ENCODE measurements around the gene CAPN5.

Gene CAPN5

DNA sequence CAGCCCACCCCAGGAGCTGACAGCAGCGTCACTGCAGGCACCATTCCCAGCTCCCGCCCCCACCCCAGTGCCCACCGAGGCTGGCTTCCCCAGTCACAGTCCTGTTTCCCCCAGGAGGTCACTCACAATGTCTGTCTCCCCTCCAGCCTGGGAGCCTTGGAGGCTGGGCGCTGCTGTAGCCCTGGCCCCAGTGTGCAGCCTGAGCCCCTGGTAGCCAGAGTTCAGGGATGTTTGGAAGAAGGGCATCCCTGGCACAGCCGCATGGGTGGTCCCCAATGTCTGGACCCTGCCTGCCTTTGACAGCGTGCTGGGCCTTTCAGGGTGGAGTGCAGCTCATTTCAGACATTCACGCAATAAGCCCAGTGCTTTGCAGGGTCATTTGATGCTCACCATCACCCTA, 4.3 kb downstream of the CAPN5 start:
- ATAC-seq (ENCODE audit: low read depth) (no peak), DNase-seq (ENCODE audit: low spot score) (peak; percentile 28)
- Histone ChIP-seq H3K4me1 (ENCODE audit: insufficient read depth, poor library complexity, severe bottlenecking) (peaks cover 3% of the 10 kb centered on the region), H3K4me3 (ENCODE audit: severe bottlenecking) (no peak overlapping the region), H3K36me3 (ENCODE audit: low read depth) (no peaks in the 10 kb centered on the region), H3K27ac (ENCODE audit: poor library complexity, severe bottlenecking) (no peak overlapping the region), H3K27me3 (ENCODE audit: insufficient read depth, poor library complexity, severe bottlenecking) (no peaks in the 10 kb centered on the region), H3K9me3 (ENCODE audit: severe bottlenecking) (no peaks in the 10 kb centered on the region)
- TF ChIP-seq, protein P1, sequence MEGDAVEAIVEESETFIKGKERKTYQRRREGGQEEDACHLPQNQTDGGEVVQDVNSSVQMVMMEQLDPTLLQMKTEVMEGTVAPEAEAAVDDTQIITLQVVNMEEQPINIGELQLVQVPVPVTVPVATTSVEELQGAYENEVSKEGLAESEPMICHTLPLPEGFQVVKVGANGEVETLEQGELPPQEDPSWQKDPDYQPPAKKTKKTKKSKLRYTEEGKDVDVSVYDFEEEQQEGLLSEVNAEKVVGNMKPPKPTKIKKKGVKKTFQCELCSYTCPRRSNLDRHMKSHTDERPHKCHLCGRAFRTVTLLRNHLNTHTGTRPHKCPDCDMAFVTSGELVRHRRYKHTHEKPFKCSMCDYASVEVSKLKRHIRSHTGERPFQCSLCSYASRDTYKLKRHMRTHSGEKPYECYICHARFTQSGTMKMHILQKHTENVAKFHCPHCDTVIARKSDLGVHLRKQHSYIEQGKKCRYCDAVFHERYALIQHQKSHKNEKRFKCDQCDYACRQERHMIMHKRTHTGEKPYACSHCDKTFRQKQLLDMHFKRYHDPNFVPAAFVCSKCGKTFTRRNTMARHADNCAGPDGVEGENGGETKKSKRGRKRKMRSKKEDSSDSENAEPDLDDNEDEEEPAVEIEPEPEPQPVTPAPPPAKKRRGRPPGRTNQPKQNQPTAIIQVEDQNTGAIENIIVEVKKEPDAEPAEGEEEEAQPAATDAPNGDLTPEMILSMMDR (IDR thresholded peaks at IDR 0.05; ENCODE audit: poor library complexity, severe bottlenecking), result no peak

DNA sequence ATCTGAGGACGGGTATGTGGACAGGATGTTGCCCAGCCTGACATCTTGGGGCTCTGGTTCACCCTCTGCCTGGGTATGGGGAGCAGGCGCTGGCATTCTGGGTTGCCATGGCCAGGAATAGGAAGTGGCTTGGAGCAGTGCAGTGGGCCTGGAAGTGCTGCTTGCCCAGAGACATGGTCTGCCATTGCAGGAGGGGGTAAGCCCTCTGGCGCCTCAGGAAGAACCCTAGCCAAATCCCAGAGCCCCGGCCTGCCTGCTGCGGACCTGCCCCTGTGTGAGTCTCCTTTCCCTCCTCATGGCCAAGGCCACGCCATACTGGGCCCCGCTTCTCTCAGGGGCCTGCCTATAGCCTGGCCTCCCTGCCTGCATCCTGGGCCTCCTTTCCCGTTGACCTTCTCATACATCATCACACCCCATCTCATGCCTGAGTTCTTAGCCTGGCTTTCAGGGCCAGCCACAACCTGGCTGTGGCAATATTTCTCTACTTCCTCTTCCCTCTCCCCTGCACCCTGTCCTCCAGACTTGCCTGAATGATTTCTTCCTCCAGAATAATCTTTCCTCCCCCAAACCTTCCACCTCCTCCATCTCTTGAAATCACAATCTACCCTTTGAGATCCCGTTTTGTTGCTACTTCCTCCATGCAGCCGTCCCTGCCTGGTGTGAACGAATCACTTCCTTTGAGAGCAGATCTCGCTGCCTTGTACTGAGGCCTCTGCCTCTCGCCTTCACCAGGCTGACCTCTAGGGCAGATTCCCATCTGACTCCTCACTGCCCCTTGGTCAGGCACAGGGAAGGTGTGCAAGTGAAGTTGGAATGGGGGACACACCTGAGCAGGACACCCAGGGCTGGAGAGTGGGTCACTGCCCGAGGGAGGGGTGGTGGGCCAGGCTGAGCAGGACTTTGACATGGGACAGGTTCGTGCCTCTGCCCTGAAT, 5.2 kb downstream of the CAPN5 start:
- H3K27ac ChIP-seq (ENCODE audit: poor library complexity, severe bottlenecking), result no peak overlapping the region
- H3K4me3 ChIP-seq (ENCODE audit: severe bottlenecking), result no peak overlapping the region
- no peaks in the 10 kb centered on the region for H3K27me3 ChIP-seq (ENCODE audit: insufficient read depth, poor library complexity, severe bottlenecking)
- peak; percentile 55 for DNase-seq (ENCODE audit: low spot score)
- 0 out of 3 replicates have a peak, but pooled peaks have one; percentile 8 for ATAC-seq (ENCODE audit: low read depth)
- TF ChIP-seq, protein P1 (IDR thresholded peaks at IDR 0.05; ENCODE audit: poor library complexity, severe bottlenecking), result no peak
- no peaks in the 10 kb centered on the region for H3K36me3 ChIP-seq (ENCODE audit: low read depth)
- no peaks in the 10 kb centered on the region for H3K9me3 ChIP-seq (ENCODE audit: severe bottlenecking)
- H3K4me1 ChIP-seq (ENCODE audit: insufficient read depth, poor library complexity, severe bottlenecking), result peaks cover 3% of the 10 kb centered on the region

DNA sequence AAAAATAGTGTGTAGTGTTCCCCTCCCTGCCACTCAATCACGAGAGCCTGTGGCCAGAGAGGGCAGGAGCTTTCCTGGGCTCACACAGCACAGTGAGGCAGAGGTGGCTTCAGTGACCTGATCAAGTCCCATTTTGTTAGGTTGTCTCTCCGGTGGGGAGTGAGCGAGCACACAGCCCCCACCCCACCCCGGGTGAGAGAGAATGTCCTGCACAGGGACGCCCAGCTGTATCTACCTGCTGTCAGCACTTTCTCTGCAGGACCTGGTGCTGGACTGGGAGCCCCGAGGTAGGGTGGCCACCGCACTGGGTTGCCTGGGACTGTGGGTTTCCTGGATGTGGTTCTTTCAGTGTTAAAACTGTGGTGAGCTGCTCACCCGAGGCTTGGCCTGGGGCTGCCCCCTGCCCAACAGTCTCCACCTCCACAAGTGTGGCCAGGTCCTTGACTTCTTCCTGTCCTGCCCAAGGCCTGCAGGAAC, 6.1 kb downstream of the CAPN5 start:
- Histone ChIP-seq H3K4me3 (ENCODE audit: severe bottlenecking) (no peak overlapping the region), H3K27ac (ENCODE audit: poor library complexity, severe bottlenecking) (no peak overlapping the region), H3K36me3 (ENCODE audit: low read depth) (no peaks in the 10 kb centered on the region), H3K4me1 (ENCODE audit: insufficient read depth, poor library complexity, severe bottlenecking) (peaks cover 3% of the 10 kb centered on the region), H3K27me3 (ENCODE audit: insufficient read depth, poor library complexity, severe bottlenecking) (no peaks in the 10 kb centered on the region), H3K9me3 (ENCODE audit: severe bottlenecking) (no peaks in the 10 kb centered on the region)
- DNase-seq (ENCODE audit: low spot score), result no peak
- ATAC-seq (ENCODE audit: low read depth), result no peak; the same call in 2 of the 3 replicates
- TF ChIP-seq, protein P1 (IDR thresholded peaks at IDR 0.05; ENCODE audit: poor library complexity, severe bottlenecking), result no peak

DNA sequence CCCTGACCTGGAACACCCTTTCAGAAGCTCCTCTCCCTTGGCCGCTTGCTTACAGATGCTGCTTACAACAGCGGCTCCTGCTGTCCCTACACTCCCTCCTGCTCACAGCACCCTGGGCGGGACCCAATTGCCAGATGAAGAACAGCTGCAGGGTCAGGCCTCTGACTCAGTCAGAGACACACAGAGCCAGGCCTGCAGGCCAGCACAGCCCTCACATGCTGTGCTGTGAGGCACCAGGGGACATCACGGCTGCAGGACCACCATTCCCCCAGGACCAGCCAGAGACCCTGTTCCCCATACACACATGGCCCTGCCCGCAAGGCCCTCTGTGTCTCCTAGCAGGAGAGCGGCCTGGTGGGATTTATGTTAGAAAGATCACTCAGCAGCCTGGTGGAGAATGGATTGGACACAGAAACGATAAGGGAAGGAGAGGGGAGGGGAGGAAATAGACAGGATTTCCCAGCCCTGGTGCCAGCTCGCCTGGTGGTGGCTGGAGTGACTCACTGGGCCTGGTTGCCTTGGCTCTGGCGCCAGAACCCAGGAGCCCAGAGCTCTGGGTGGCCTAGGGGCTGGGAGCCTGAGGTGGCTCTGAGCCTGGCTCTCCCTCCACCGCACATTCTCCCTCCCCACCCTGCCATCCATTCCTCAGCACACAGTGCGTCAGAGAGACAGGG, 6.7 kb downstream of the CAPN5 start:
- peak overlapping the region; percentile 15 for H3K27ac ChIP-seq (ENCODE audit: poor library complexity, severe bottlenecking)
- peaks cover 3% of the 10 kb centered on the region for H3K4me1 ChIP-seq (ENCODE audit: insufficient read depth, poor library complexity, severe bottlenecking)
- no peak overlapping the region for H3K4me3 ChIP-seq (ENCODE audit: severe bottlenecking)
- peak; percentile 80 for ATAC-seq (ENCODE audit: low read depth)
- no peaks in the 10 kb centered on the region for H3K27me3 ChIP-seq (ENCODE audit: insufficient read depth, poor library complexity, severe bottlenecking)
- no peaks in the 10 kb centered on the region for H3K9me3 ChIP-seq (ENCODE audit: severe bottlenecking)
- DNase-seq (ENCODE audit: low spot score), result peak; percentile 68
- TF ChIP-seq, protein P1 (IDR thresholded peaks at IDR 0.05; ENCODE audit: poor library complexity, severe bottlenecking), result peak; percentile 10
- H3K36me3 ChIP-seq (ENCODE audit: low read depth), result no peaks in the 10 kb centered on the region
